HepG2 (cell line): Measurements from ENCODE around the gene COQ8B. TPM values are rescaled to one million over a fixed set of nuclear protein-coding genes. Genes with fewer than 3 reads are reported as not detected.
A peak's percentile ranks its signal among the peaks of the same experiment; 100 is the strongest.

Experiments used
- E2F5 ChIP-seq: sonication (generic); formaldehyde crosslinking; conservative IDR thresholded peaks from 2 replicates; pipeline ENCODE4 v1.4.0; 2020; ENCODE audit warnings: missing genetic modification reagents
- PAXIP1 ChIP-seq: sonication (generic); formaldehyde crosslinking; conservative IDR thresholded peaks from 2 replicates; pipeline ENCODE4 v1.4.0; 2020; ENCODE audit warnings: mild to moderate bottlenecking, missing genetic modification reagents, moderate library complexity
- RFX1 ChIP-seq: fragments of 450-650 bp; IDR thresholded peaks from 2 replicates; pipeline ENCODE4 v1.6.1; 2017
- SMYD3 ChIP-seq: sonication (generic); formaldehyde crosslinking; IDR thresholded peaks from 2 replicates; pipeline ENCODE4 v1.8.1; 2023; ENCODE audit warnings: mild to moderate bottlenecking, missing genetic modification reagents
- TCF12 ChIP-seq, 2 experiments: fragments of 450-650 bp in 1 of 2; sonication (generic) in 1 of 2; formaldehyde crosslinking in 1 of 2; IDR thresholded peaks; 2 replicates each; pipeline versions ENCODE4 v1.6.1 to v1.8.0; 2017 to 2022; ENCODE audit warnings: antibody characterized with exemption in 1 of 2, mild to moderate bottlenecking in 1 of 2, missing genetic modification reagents in 1 of 2, moderate library complexity in 1 of 2
- ZBTB34 ChIP-seq: sonication (generic); formaldehyde crosslinking; IDR thresholded peaks from 2 replicates; pipeline ENCODE4 v1.8.0; 2022; ENCODE audit warnings: mild to moderate bottlenecking, missing genetic modification reagents
- ZFX ChIP-seq: sonication (generic); formaldehyde crosslinking; IDR thresholded peaks from 2 replicates; pipeline ENCODE4 v1.4.0; 2020; ENCODE audit warnings: mild to moderate bottlenecking, low read depth, missing genetic modification reagents, moderate library complexity
- ZNF264 ChIP-seq: sonication (generic); formaldehyde crosslinking; IDR thresholded peaks from 2 replicates; pipeline ENCODE4 v1.4.0; 2020; ENCODE audit warnings: missing genetic modification reagents
- ZNF333 ChIP-seq: sonication (generic); formaldehyde crosslinking; IDR thresholded peaks from 2 replicates; pipeline ENCODE4 v1.4.0; 2020; ENCODE audit warnings: mild to moderate bottlenecking, missing genetic modification reagents, borderline replicate concordance
- ZNF335 ChIP-seq: sonication (generic); formaldehyde crosslinking; IDR thresholded peaks from 2 replicates; pipeline ENCODE4 v1.4.0; 2020; ENCODE audit warnings: missing genetic modification reagents
- ZNF362 ChIP-seq: sonication (generic); formaldehyde crosslinking; IDR thresholded peaks from 2 replicates; pipeline ENCODE4 v1.4.0; 2020; ENCODE audit warnings: missing genetic modification reagents, mild to moderate bottlenecking, borderline replicate concordance
- ZNF574 ChIP-seq: sonication (generic); formaldehyde crosslinking; IDR thresholded peaks from 2 replicates; pipeline ENCODE4 v1.4.0; 2020; ENCODE audit warnings: missing genetic modification reagents
- ZNF746 ChIP-seq: sonication (generic); formaldehyde crosslinking; IDR thresholded peaks from 2 replicates; pipeline ENCODE4 v1.8.0; 2022; ENCODE audit warnings: mild to moderate bottlenecking, missing genetic modification reagents
- ZSCAN30 ChIP-seq: sonication (generic); formaldehyde crosslinking; IDR thresholded peaks from 2 replicates; pipeline ENCODE4 v1.5.0; 2020; ENCODE audit warnings: mild to moderate bottlenecking, missing genetic modification reagents
- polyA plus RNA-seq, 8 experiments: library from polyadenylated mRNA; depleted of rRNA in 3 of 8; stranded (reverse) in 7 of 8; unstranded in 1 of 8; fragments of >200 nt; fragmentation: Illumina TruSeq in 4 of 8; extraction: Trizol in 4 of 8; gene quantifications; 2 replicates each; pipeline versions ENCODE4 v1.2.1 to v1.2.3, GENCODE V29; 2011 to 2016; ENCODE audit warnings: low read depth in 4 of 8, missing spikeins in 1 of 8, mixed read lengths in 1 of 8; ENCODE audit not compliant: insufficient read depth in 1 of 8
- total RNA-seq, 5 experiments: library from RNA; depleted of rRNA; stranded (reverse); fragments of >200 nt; fragmentation: Illumina TruSeq; extraction: Trizol; gene quantifications; 2 replicates each; pipeline ENCODE4 v1.2.3, GENCODE V29; 2016; ENCODE audit warnings: low read depth in 1 of 5

Gene COQ8B
- total and polyA plus RNA-seq, 2 of the 13 experiments (the other 11 are each of a cell fraction or from before 2014, with no cell fraction given), result 12.3 to 17.2 TPM

- TF ChIP-seq ZNF362 (CRISPR knock-in tag) (no peak), ZNF574 (CRISPR knock-in tag) (peak; percentile 70), TCF12 (IDR thresholded peaks at IDR 0.05) (no peak), TCF12 (CRISPR knock-in tag; IDR thresholded peaks at IDR 0.05) (0 out of 2 replicates have a peak, but pooled peaks have one; percentile 46), RFX1 (no peak), E2F5 (no peak), ZNF746 (CRISPR knock-in tag) (no peak), ZFX (CRISPR knock-in tag) (peak; percentile 77; the same call in 1 of the 2 replicates), ZNF264 (peak; percentile 27; the same call in 1 of the 2 replicates), ZBTB34 (CRISPR knock-in tag) (no peak), ZSCAN30 (CRISPR knock-in tag) (no peak), SMYD3 (CRISPR knock-in tag) (no peak), ZNF333 (CRISPR knock-in tag) (no peak), ZNF335 (peak; percentile 80), PAXIP1 (CRISPR knock-in tag) (peak; percentile 39)
Measured at GRCh38 chr19:40716482-40717324, at the start of gene COQ8B, which contains the start of gene ITPKC (continued).
